ENCODE measurements around the gene TMEM144.

DNA sequence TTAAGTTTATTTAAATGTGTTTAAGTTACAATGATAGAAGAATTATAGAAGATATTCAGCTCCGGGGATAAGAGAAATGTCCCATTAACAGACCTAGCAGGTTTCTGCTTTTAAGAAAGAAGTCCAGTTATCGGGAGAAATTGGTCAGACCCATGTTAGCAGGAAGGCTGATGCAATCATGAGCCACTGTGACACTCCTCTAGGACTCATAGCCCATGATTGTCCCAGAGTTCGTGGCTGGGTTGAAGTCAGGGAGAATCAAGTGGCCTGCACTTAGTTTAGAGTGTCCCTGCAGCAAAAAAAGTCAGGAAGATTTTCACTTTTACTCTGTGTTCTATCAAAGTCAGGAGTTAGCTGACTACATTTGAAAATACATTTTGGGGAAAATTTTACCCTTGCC is 72.0 kb downstream of the TMEM144 start:
- TF ChIP-seq EZH2 (IDR thresholded peaks at IDR 0.05): no peak
- no peak for TF ChIP-seq CTCF (IDR thresholded peaks at IDR 0.05)

Data from neural progenitor cell (in vitro differentiated cells).